Measurements from ENCODE around the gene HADHA. TPM values are rescaled to one million over a fixed set of nuclear protein-coding genes. Genes with fewer than 3 reads are reported as not detected.
A peak's percentile ranks its signal among the peaks of the same experiment; 100 is the strongest.

HADHA gene
- total RNA-seq = 523 TPM
- long read RNA-seq, transcript HADHA-211 (19 exons, 2,158 nt) = minor isoform, 5 of 1,891 reads
- long read RNA-seq, transcript HADHA-201 (20 exons, 3,037 nt) = major isoform, 1,743 of 1,891 reads
- long read RNA-seq, transcript HADHA-204 (19 exons, 2,982 nt) = minor isoform, 20 of 1,891 reads
- long read RNA-seq, partial matches to known transcripts = 70 of 1,891 reads
- long read RNA-seq, other reads (novel, unspliced or antisense) = 51 of 1,891 reads

DNA sequence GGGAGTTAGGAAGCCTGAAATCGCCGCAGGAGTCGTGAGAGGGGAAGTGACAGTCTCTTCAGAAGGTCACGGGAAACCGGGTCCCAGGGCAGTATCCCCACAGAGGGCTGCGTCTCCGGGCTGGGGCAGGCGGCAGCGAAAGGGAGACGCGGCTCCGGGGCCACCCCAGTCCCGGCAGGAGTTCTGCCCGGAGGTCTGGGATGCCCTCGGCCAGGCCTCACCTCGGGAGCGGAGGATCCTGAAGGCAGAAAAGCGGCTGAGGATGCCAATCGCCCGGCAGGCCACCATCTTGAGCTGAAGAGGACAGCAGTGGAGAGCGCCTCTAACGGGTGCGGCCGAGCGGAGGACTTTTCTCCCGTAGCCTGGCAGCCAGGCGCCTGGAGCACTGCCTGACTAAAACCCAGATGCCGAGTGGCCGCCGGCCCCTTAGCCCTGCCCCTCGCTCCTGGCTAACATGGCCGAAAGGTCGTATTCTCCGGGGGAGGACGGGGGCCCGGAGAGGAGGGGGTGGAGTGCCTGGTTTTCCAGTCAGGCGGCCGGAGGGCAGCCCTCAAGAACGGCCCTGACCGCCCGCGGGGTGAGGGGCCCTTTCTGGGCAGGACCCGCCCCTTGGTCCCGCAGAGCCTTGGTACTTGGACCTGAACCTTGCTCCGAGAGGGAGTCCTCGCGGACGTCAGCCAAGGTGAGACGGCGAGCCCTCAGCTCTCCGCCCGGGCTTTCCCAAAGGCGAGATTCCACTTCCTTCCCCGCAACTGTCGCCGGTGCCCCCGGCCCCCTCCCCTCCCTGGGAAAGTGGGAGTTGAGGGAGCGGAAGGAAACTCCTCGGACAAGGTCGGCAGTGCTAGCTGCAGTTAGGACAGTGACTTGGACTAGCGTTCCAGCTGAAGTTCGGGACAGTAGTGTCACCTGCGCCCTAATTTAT is at the start of gene HADHA, which contains the start of gene HADHB:
Gene HADHA, minus strand, starts transcription at position 324 of the 922 bp plus-strand sequence. Its CDS starts 36 bp downstream, at position 288.
Gene HADHB, plus strand, starts transcription at position 631 of the 922 bp plus-strand sequence. CDS start 9,316 bp downstream, outside the sequence.
- peaks cover 93% of the 10 kb centered on the region for H3K4me1 ChIP-seq
- H3K36me3 ChIP-seq = no peaks in the 10 kb centered on the region
- H3K27ac ChIP-seq (replicated peaks) = peak within 1 kb of the TSS; percentile 99
- peak; percentile 92 for DNase-seq
- peak within 1 kb of the TSS; percentile 90 for H3K4me3 ChIP-seq
- TF ChIP-seq CTCF (IDR thresholded peaks at IDR 0.05; ENCODE audit: borderline replicate concordance) = peak; percentile 52
- H3K27me3 ChIP-seq (ENCODE audit: low read depth) = no peaks in the 10 kb centered on the region
- intact Hi-C loops (cut with micrococcal nuclease) = loop anchor here (5.0 kb wide), 1 partner anchor 33 kb away; no protein-coding TSS in a partner anchor
- no peaks in the 10 kb centered on the region for H3K9me3 ChIP-seq (replicated peaks)

DNA sequence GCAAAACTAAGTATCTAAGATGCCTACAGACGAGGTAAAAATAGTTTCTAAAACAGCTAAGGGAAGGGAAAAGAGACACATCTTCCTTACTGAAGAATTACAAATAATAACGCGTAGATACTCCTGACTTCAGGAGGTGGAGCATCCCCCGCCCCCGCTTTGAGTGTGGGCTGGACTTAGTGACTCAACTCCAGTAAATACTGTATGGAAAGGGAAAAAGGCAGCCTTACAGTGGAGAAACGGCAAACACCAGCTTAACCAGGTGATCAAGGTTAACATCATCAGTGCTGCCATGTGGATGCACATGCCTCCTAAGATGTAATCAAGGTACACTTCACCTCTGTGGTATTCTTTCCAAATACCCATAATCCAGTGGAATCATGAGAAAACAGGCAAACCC is 48.2 kb upstream of the HADHA start:
- no peak for DNase-seq
- intact Hi-C loops (cut with micrococcal nuclease) = no loop called here
- H3K4me3 ChIP-seq = no peak overlapping the region
- no peak overlapping the region for H3K27ac ChIP-seq (replicated peaks)
- no peaks in the 10 kb centered on the region for H3K9me3 ChIP-seq (replicated peaks)
- H3K36me3 ChIP-seq = peaks cover 35% of the 10 kb centered on the region
- no peaks in the 10 kb centered on the region for H3K4me1 ChIP-seq
- H3K27me3 ChIP-seq (ENCODE audit: low read depth) = no peaks in the 10 kb centered on the region
- TF ChIP-seq CTCF (IDR thresholded peaks at IDR 0.05; ENCODE audit: borderline replicate concordance) = no peak

- Histone ChIP-seq H3K36me3 (peaks cover 61% of the 10 kb centered on the region), H3K27ac (replicated peaks) (no peak overlapping the region), H3K4me3 (no peak overlapping the region), H3K9me3 (replicated peaks) (no peaks in the 10 kb centered on the region), H3K27me3 (ENCODE audit: low read depth) (no peaks in the 10 kb centered on the region), H3K4me1 (no peaks in the 10 kb centered on the region)
- no peak for DNase-seq
- no peak for TF ChIP-seq CTCF (IDR thresholded peaks at IDR 0.05; ENCODE audit: borderline replicate concordance)
- intact Hi-C loops (cut with micrococcal nuclease) = no loop called here
Measured at GRCh38 chr2:26290001-26290400, 45.6 kb upstream of the HADHA start.

DNA sequence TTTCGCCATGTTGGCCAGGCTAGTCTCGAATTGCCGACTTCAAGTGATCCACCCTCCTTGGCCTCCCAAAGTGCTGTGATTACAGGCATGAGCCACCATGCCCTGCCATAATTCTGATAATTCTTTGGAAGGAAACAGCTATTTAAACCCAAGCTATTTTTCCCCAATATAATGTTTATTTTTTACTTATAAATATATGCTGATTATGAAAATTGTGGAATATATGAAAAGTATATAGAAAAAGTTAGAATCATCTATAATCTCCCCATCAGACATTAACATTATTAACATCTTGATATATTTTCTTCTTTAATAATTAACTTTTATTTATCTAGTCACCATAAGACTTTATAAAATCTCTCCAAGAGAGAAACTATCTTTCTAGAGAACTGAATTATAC is 41.5 kb upstream of the HADHA start:
- no peak for TF ChIP-seq CTCF (IDR thresholded peaks at IDR 0.05; ENCODE audit: borderline replicate concordance)
- DNase-seq = no peak
- intact Hi-C loops (cut with micrococcal nuclease) = loop anchor here (10.0 kb wide), 1 partner anchor 81 kb away; no protein-coding TSS in a partner anchor
- Histone ChIP-seq H3K9me3 (replicated peaks) (no peaks in the 10 kb centered on the region), H3K27ac (replicated peaks) (no peak overlapping the region), H3K36me3 (peaks cover 100% of the 10 kb centered on the region), H3K4me1 (no peaks in the 10 kb centered on the region), H3K27me3 (ENCODE audit: low read depth) (no peaks in the 10 kb centered on the region), H3K4me3 (no peak overlapping the region)

DNA sequence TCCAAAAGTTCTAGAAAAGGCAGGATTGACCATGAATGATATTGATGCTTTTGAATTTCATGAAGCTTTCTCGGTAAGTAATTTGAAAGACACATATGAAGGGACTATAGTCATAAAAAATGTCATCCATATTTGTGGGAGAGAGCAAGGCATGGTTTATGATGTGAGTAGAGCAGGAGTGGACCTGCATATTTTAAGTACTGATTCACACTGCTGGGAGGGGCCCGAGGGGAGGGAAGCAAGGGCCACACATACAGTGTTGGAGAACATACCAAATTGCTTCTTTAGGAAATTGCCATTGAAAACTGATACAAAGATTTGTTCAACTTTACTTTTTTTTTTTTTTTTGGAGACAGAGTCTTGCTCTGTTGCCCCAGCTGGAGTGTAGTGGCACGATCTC is 39.7 kb upstream of the HADHA start:
- no peaks in the 10 kb centered on the region for H3K9me3 ChIP-seq (replicated peaks)
- no peak overlapping the region for H3K4me3 ChIP-seq
- DNase-seq = no peak
- H3K27ac ChIP-seq (replicated peaks) = no peak overlapping the region
- no peaks in the 10 kb centered on the region for H3K27me3 ChIP-seq (ENCODE audit: low read depth)
- intact Hi-C loops (cut with micrococcal nuclease) = loop anchor here (10.0 kb wide), 1 partner anchor 79 kb away; no protein-coding TSS in a partner anchor
- no peaks in the 10 kb centered on the region for H3K4me1 ChIP-seq
- H3K36me3 ChIP-seq = peaks cover 100% of the 10 kb centered on the region
- no peak for TF ChIP-seq CTCF (IDR thresholded peaks at IDR 0.05; ENCODE audit: borderline replicate concordance)
